Tibial nerve (tissue), 4 donors: Measurements from ENCODE around the gene GPC6. TPM values are rescaled to one million over a fixed set of nuclear protein-coding genes. Genes with fewer than 3 reads are reported as not detected.

Source experiments
- DNase-seq, 2 donors: peaks; one replicate each; pipeline ENCODE4 v3.0.0-alpha.2; 2019; ENCODE audit warnings: low spot score in 2 of 2
- H3K27ac ChIP-seq, 4 donors: fragments of 200-600 bp; sonication (generic) in 3 of 4; one replicate each; pipeline ENCODE4 v1.5.1; 2017 to 2019; ENCODE audit warnings: mild to moderate bottlenecking in 1 of 4
- H3K27me3 ChIP-seq, 2 donors: fragments of 200-600 bp; sonication (generic) in 1 of 2; one replicate each; pipeline versions ENCODE4 v1.5.1 to v1.6.0; 2017 to 2019
- H3K36me3 ChIP-seq, 3 donors: fragments of 200-600 bp; sonication (generic); one replicate each; pipeline ENCODE4 v1.5.1; 2018 to 2019
- H3K4me1 ChIP-seq, 4 donors: fragments of 200-600 bp; sonication (generic) in 3 of 4; one replicate each; pipeline ENCODE4 v1.5.1; 2017 to 2019
- H3K4me3 ChIP-seq, 4 donors: fragments of 200-600 bp; sonication (generic) in 3 of 4; one replicate each; pipeline ENCODE4 v1.5.1; 2017 to 2019; ENCODE audit warnings: mild to moderate bottlenecking in 1 of 4, moderate library complexity in 1 of 4
- H3K9me3 ChIP-seq, 4 donors: fragments of 200-600 bp; sonication (generic) in 3 of 4; one replicate each; pipeline ENCODE4 v1.5.1; 2017 to 2019
- CTCF ChIP-seq, 5 experiments: fragments of 200-600 bp in 3 of 5; fragments of 450-650 bp in 2 of 5; sonication (generic) in 3 of 5; IDR thresholded peaks; one replicate each; pipeline ENCODE4 v1.5.1; 2016 to 2019; ENCODE audit warnings: antibody characterized with exemption in 5 of 5, mild to moderate bottlenecking in 3 of 5, moderate library complexity in 2 of 5
- EP300 ChIP-seq, 2 donors: sonication (generic); formaldehyde crosslinking; IDR thresholded peaks; one replicate each; pipeline ENCODE4 v1.6.1; 2017; ENCODE audit warnings: antibody characterized with exemption in 2 of 2, mild to moderate bottlenecking in 1 of 2
- POLR2A ChIP-seq, 2 donors: fragments of 450-650 bp; IDR thresholded peaks; one replicate each; pipeline ENCODE4 v1.6.1; 2017; ENCODE audit warnings: antibody characterized with exemption in 2 of 2, mild to moderate bottlenecking in 2 of 2, moderate library complexity in 2 of 2
- whole genome bisulfite sequencing, 2 donors: methylation state at CpG; one replicate each; pipeline ENCODE4 v1.1.5; 2018; 5-methylcytosine and 5-hydroxymethylcytosine counted together
- total RNA-seq, 4 donors: library from RNA; depleted of rRNA; stranded (reverse); fragments of >200 nt; gene quantifications; one replicate each; pipeline ENCODE4 v1.1.0, GENCODE V29; 2016

The GPC6 gene
- total RNA-seq, 4 donors from 2014 or later = 21.9 to 39.5 (median 29.8) TPM

- Histone ChIP-seq H3K27ac (no peak overlapping the region), H3K4me3 (no peak overlapping the region), H3K36me3 (no peaks in the 10 kb centered on the region), H3K27me3 (no peaks in the 10 kb centered on the region), H3K4me1 (peaks cover 0 to 13% (median 2%) of the 10 kb centered on the region in 4 donors), H3K9me3 (no peaks in the 10 kb centered on the region)
- DNase-seq = no peak
- no peak for TF ChIP-seq CTCF (IDR thresholded peaks at IDR 0.05)
- TF ChIP-seq POLR2A (IDR thresholded peaks at IDR 0.05) = no peak
- TF ChIP-seq EP300 (IDR thresholded peaks at IDR 0.05) = no peak
Observed at GRCh38 chr13:93259527-93260080, 33.0 kb downstream of the GPC6 start.

GRCh38 chr13:93260591-93260990 lies 34.0 kb downstream of the GPC6 start:
- 55 to 92% methylated on average over 1 of the region's 1 CpG for WGBS, 2 donors
- Histone ChIP-seq H3K27me3 (no peaks in the 10 kb centered on the region), H3K36me3 (no peaks in the 10 kb centered on the region), H3K9me3 (no peaks in the 10 kb centered on the region), H3K4me1 (peaks cover 0 to 13% (median 2%) of the 10 kb centered on the region in 4 donors), H3K4me3 (no peak overlapping the region), H3K27ac (no peak overlapping the region)
- no peak for DNase-seq
- peak in 1 of 2 donors; percentile 33 for TF ChIP-seq EP300 (IDR thresholded peaks at IDR 0.05)
- TF ChIP-seq CTCF (IDR thresholded peaks at IDR 0.05) = no peak

GRCh38 chr13:93262729-93263345 lies 36.2 kb downstream of the GPC6 start:
- H3K36me3 ChIP-seq = no peaks in the 10 kb centered on the region
- H3K27ac ChIP-seq = no peak overlapping the region
- DNase-seq = no peak
- H3K4me3 ChIP-seq = no peak overlapping the region
- H3K27me3 ChIP-seq = no peaks in the 10 kb centered on the region
- 50 to 62% methylated on average over 2 of the region's 2 CpGs for WGBS, 2 donors
- no peak for TF ChIP-seq CTCF (IDR thresholded peaks at IDR 0.05)
- TF ChIP-seq POLR2A (IDR thresholded peaks at IDR 0.05) = no peak
- TF ChIP-seq EP300 (IDR thresholded peaks at IDR 0.05) = no peak
- H3K9me3 ChIP-seq = no peaks in the 10 kb centered on the region
- H3K4me1 ChIP-seq = peaks cover 0 to 13% (median 2%) of the 10 kb centered on the region in 4 donors

- no peak overlapping the region for H3K27ac ChIP-seq
- peaks cover 0 to 13% (median 2%) of the 10 kb centered on the region in 4 donors for H3K4me1 ChIP-seq
- no peaks in the 10 kb centered on the region for H3K9me3 ChIP-seq
- WGBS, 2 donors = 96 to 98% methylated on average over 2 of the region's 2 CpGs
- TF ChIP-seq POLR2A (IDR thresholded peaks at IDR 0.05) = no peak
- no peak for TF ChIP-seq EP300 (IDR thresholded peaks at IDR 0.05)
- no peak for TF ChIP-seq CTCF (IDR thresholded peaks at IDR 0.05)
- no peaks in the 10 kb centered on the region for H3K27me3 ChIP-seq
- no peak for DNase-seq
- H3K36me3 ChIP-seq = no peaks in the 10 kb centered on the region
- H3K4me3 ChIP-seq = no peak overlapping the region
Observed at GRCh38 chr13:93264876-93265275, 38.3 kb downstream of the GPC6 start.

- TF ChIP-seq CTCF (IDR thresholded peaks at IDR 0.05) (no peak), EP300 (IDR thresholded peaks at IDR 0.05) (no peak), POLR2A (IDR thresholded peaks at IDR 0.05) (no peak)
- peaks cover 0 to 13% (median 2%) of the 10 kb centered on the region in 4 donors for H3K4me1 ChIP-seq
- H3K27me3 ChIP-seq = no peaks in the 10 kb centered on the region
- H3K4me3 ChIP-seq = no peak overlapping the region
- H3K27ac ChIP-seq = no peak overlapping the region
- DNase-seq = no peak
- no peaks in the 10 kb centered on the region for H3K9me3 ChIP-seq
- H3K36me3 ChIP-seq = no peaks in the 10 kb centered on the region
- 75 to 99% methylated on average over 5 of the region's 5 CpGs for WGBS, 2 donors
Observed at GRCh38 chr13:93265800-93266199, 39.2 kb downstream of the GPC6 start.
